SJCRH30 (cell line): ENCODE data around the gene NAA35. TPM values are rescaled to one million over a fixed set of nuclear protein-coding genes. Genes with fewer than 3 reads are reported as not detected.

Source experiments
- DNase-seq, 2 experiments: peaks; one replicate each; pipeline ENCODE4 v3.0.0-alpha.2; 2015 to 2020
- H3K27ac ChIP-seq: fragments of 250-450 bp; sonication (Bioruptor Pico); 2 replicates; pipeline ENCODE4 v1.5.1; 2020; ENCODE audit warnings: mild to moderate bottlenecking, moderate library complexity
- H3K27me3 ChIP-seq: fragments of 250-450 bp; sonication (Bioruptor Pico); 2 replicates; pipeline ENCODE4 v1.5.1; 2020; ENCODE audit warnings: mild to moderate bottlenecking, moderate library complexity
- H3K36me3 ChIP-seq: fragments of 250-450 bp; sonication (Bioruptor Pico); 2 replicates; pipeline ENCODE4 v1.5.1; 2020; ENCODE audit warnings: mild to moderate bottlenecking, moderate library complexity
- H3K4me1 ChIP-seq: fragments of 250-450 bp; sonication (Bioruptor Pico); 2 replicates; pipeline ENCODE4 v1.5.1; 2020; ENCODE audit warnings: mild to moderate bottlenecking, moderate library complexity
- H3K4me3 ChIP-seq: fragments of 250-450 bp; sonication (Bioruptor Pico); 2 replicates; pipeline ENCODE4 v1.5.1; 2020; ENCODE audit warnings: mild to moderate bottlenecking, moderate library complexity
- H3K9me3 ChIP-seq: fragments of 250-450 bp; sonication (Bioruptor Pico); replicated peaks from 2 replicates; pipeline ENCODE4 v1.5.1; 2020; ENCODE audit warnings: mild to moderate bottlenecking, moderate library complexity
- total RNA-seq: library from RNA; depleted of rRNA; stranded (reverse); fragments of >200 nt; shearing (Covaris generic); gene quantifications from 2 replicates; pipeline ENCODE4 v1.2.3, GENCODE V29; 2014; rRNA removed

NAA35 gene
- 41.3 and 44.0 TPM in 2 replicates for total RNA-seq

DNA sequence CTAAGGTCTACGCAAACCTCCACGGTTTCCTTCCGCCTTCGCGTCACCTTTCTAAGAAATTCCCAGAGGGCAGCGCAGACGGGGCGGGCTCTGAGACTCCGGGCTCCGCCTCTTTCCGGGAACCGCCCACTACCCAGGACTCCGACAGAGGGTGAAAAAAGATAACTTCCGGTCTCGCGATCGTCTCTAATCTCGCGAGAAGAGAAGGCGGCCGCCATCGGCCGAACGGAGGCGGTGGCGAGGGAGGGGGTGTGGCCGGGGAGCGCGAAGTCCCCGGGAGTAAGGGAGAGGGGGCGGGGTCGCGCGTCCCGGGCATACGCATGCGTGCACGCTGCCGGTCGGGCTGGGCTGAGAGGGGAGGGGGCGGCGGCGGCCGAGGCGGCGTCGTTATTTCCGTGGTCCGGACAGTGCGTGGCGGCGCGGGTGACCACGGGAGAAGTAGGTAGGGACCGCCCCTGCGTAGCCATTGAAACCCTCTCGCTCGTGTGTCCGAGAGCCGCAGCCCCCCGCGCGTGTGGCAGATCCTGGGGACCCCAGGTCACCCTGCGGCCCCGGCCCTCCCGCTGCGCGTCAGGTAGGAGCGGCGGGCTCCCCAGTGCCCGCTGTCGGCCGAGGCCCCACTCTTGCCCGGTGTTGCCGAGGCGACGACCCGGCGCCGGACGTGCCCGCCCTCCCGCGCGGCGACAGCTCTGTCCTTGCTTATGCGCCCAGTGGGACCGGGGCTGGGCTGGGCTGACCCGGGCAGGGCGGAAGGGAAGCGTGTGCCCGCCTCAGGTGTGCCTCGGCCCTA lies at the start of gene NAA35:
TSS of gene NAA35 (plus strand) at position 315 of the 790 bp plus-strand sequence. CDS start 1,014 bp downstream, outside the sequence.
- H3K27ac ChIP-seq: peak within 1 kb of the TSS; percentile 65
- H3K27me3 ChIP-seq: no peaks in the 10 kb centered on the region
- peak; percentile 99 for DNase-seq
- H3K4me3 ChIP-seq: peak within 1 kb of the TSS; percentile 95
- peaks cover 7% of the 10 kb centered on the region for H3K4me1 ChIP-seq
- peaks cover 20% of the 10 kb centered on the region for H3K36me3 ChIP-seq
- H3K9me3 ChIP-seq: no peaks in the 10 kb centered on the region

DNA sequence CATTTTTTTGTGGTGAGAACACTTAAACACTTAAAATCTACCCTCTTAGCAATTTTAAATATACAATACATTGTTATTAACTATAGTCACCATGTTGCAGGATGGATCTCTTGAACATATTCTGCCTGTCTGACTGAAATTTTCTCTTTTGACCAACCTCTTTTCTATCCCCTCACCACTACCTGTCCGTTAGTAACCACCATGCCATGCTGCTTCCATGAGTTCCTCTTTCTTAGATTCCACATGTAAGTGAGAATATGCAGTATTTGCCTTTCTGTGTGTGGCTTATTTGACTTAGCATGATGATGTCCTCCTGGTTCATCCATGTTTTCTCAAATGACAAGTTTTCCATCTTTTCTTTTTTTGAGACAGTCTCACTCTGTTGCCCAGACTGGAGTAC lies 48.5 kb upstream of the NAA35 start:
- Histone ChIP-seq H3K27me3 (no peaks in the 10 kb centered on the region), H3K4me3 (no peak overlapping the region), H3K36me3 (no peaks in the 10 kb centered on the region), H3K4me1 (no peaks in the 10 kb centered on the region), H3K27ac (no peak overlapping the region), H3K9me3 (no peaks in the 10 kb centered on the region)
- DNase-seq: no peak

DNA sequence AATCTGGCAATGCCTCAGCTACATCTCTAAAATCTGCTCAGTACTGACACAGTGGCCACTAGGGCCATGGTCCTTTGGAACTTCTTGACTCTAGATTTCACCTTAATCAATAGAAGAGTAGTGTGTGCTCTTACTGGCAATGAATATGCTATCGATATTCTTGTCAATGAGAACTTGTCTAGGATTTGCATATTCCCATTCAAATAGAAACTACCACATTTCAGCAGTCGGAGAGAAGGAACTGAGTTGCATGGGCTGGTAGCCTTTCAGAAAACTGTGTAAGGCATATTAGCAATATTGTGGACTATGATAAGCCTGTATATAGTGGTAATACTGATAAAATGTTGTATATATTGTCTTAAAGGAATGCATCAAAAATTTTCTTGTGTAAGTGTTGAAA lies 45.3 kb upstream of the NAA35 start:
- no peak for DNase-seq
- Histone ChIP-seq H3K4me1 (no peaks in the 10 kb centered on the region), H3K4me3 (no peak overlapping the region), H3K27ac (no peak overlapping the region), H3K9me3 (no peaks in the 10 kb centered on the region), H3K27me3 (no peaks in the 10 kb centered on the region), H3K36me3 (no peaks in the 10 kb centered on the region)

- H3K9me3 ChIP-seq: no peaks in the 10 kb centered on the region
- no peaks in the 10 kb centered on the region for H3K27me3 ChIP-seq
- H3K4me1 ChIP-seq: no peaks in the 10 kb centered on the region
- DNase-seq: no peak
- no peak overlapping the region for H3K4me3 ChIP-seq
- H3K36me3 ChIP-seq: no peaks in the 10 kb centered on the region
- no peak overlapping the region for H3K27ac ChIP-seq
Measured at GRCh38 chr9:85897848-85898247, 43.1 kb upstream of the NAA35 start.

DNA sequence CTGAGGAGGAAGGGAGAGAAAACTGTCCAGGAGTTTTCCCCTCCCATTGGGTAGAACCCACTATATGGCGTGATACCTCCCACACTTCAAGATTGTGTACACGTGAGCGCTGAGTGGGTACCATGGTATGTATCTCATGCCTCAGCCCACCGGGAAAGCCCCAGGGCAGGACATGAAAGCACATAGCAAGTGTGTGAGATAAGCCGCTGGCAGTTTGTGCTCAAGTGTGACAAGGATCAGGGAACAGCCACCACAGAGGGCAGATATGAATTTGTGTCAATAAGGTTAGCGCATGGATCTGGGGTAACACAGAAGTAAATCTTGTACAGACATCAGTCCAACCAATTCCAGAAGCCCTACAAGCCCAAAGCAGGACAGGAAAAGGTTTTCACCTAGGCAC lies 42.6 kb upstream of the NAA35 start:
- no peak for DNase-seq
- H3K27me3 ChIP-seq: no peaks in the 10 kb centered on the region
- H3K27ac ChIP-seq: no peak overlapping the region
- no peak overlapping the region for H3K4me3 ChIP-seq
- H3K9me3 ChIP-seq: no peaks in the 10 kb centered on the region
- H3K4me1 ChIP-seq: no peaks in the 10 kb centered on the region
- H3K36me3 ChIP-seq: no peaks in the 10 kb centered on the region

DNA sequence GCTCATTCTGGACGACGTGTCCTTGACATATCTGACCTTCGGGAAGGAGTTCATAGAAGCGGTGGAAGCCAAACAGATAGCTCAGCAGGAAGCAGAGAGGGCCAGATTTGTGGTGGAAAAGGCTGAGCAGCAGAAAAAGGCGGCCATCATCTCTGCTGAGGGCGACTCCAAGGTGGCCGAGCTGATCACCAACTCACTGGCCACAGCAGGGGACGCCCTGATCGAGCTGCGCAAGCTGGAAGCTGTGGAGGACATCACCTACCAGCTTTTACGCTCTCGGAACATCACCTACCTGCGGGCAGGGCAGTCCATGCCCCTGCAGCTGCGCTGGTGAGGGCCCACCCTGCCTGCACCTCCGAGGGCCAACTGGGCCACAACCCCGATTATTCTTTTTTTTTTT lies 41.6 kb upstream of the NAA35 start:
- Histone ChIP-seq H3K4me1 (no peaks in the 10 kb centered on the region), H3K4me3 (no peak overlapping the region), H3K36me3 (no peaks in the 10 kb centered on the region), H3K27ac (no peak overlapping the region), H3K9me3 (no peaks in the 10 kb centered on the region), H3K27me3 (no peaks in the 10 kb centered on the region)
- no peak for DNase-seq

GRCh38 chr9:85900504-85901201 lies 40.3 kb upstream of the NAA35 start:
- Histone ChIP-seq H3K4me3 (no peak overlapping the region), H3K27ac (no peak overlapping the region), H3K36me3 (no peaks in the 10 kb centered on the region), H3K4me1 (no peaks in the 10 kb centered on the region), H3K9me3 (no peaks in the 10 kb centered on the region), H3K27me3 (no peaks in the 10 kb centered on the region)
- peak; percentile 21 to 53 for DNase-seq

DNA sequence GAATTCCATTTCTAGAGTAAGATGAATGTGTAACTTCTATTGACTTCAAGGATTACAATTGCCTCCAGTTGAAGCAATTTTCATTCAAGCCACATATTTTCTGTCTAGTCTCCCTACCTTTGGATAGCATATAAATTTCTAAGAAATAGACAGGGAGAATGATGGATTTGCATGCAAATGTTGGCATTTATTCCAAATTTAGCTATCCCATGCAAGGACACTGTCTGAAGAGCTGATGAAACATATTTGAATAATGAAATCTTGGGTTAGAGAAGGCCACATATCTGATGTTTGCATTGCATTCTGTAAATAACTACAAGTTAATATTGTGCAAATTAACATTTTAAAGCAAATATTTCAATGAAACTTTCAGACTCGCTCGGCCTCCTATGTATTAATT lies 36.0 kb upstream of the NAA35 start:
- Histone ChIP-seq H3K36me3 (no peaks in the 10 kb centered on the region), H3K9me3 (no peaks in the 10 kb centered on the region), H3K27me3 (no peaks in the 10 kb centered on the region), H3K4me1 (peaks cover 5% of the 10 kb centered on the region; the same call in 1 of the 2 replicates), H3K27ac (no peak overlapping the region), H3K4me3 (no peak overlapping the region)
- no peak for DNase-seq

- Histone ChIP-seq H3K9me3 (no peaks in the 10 kb centered on the region), H3K36me3 (no peaks in the 10 kb centered on the region), H3K27me3 (no peaks in the 10 kb centered on the region), H3K27ac (no peak overlapping the region), H3K4me3 (no peak overlapping the region), H3K4me1 (peaks cover 5% of the 10 kb centered on the region; the same call in 1 of the 2 replicates)
- no peak for DNase-seq
Measured at GRCh38 chr9:85905957-85906356, 35.0 kb upstream of the NAA35 start.

DNA sequence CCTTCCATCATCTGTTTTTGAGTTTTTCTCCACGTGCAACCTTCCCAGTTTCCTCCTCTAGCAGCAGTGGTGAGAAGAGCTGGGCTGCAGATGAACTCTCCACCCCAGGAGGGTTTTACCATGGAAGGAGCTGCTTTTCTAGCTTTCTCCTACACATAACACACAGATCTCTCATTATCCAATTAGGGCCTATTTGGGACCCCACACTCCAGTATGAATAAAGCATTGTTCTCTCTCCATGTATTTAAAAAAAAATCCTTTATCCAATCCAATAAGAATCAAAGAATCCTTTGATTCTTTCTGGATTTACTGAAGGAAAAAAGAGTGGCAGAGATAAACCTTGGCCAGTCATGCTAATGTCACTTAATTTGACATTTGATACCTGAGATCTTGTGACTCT lies 31.6 kb upstream of the NAA35 start:
- no peak overlapping the region for H3K4me3 ChIP-seq
- no peaks in the 10 kb centered on the region for H3K27me3 ChIP-seq
- peak in 1 of 2 experiments; percentile 18 for DNase-seq
- H3K4me1 ChIP-seq: peaks cover 5% of the 10 kb centered on the region; the same call in 1 of the 2 replicates
- no peaks in the 10 kb centered on the region for H3K36me3 ChIP-seq
- H3K27ac ChIP-seq: no peak overlapping the region
- no peaks in the 10 kb centered on the region for H3K9me3 ChIP-seq

DNA sequence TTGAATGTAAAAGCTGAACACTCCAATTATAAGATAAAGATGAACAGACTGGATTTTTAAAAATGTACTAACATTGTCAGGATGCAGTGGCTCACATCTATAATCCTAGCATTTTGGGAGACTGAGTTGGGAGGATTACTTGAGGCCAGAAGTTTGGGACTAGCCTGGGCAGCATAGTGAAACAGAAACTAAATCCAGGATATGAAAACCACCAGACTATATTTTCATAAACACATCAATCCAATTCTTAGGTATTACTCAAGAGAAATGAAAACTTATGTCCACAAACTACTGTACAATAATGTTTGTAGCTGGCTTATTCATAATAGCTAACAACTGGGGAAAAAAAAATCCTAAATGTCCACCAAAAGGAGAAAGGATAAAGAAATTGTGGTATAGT lies 26.8 kb upstream of the NAA35 start:
- Histone ChIP-seq H3K4me3 (no peak overlapping the region), H3K9me3 (no peaks in the 10 kb centered on the region), H3K36me3 (no peaks in the 10 kb centered on the region), H3K27me3 (no peaks in the 10 kb centered on the region), H3K27ac (no peak overlapping the region), H3K4me1 (peaks cover 5% of the 10 kb centered on the region; the same call in 1 of the 2 replicates)
- DNase-seq: no peak

- no peak overlapping the region for H3K27ac ChIP-seq
- no peak overlapping the region for H3K4me3 ChIP-seq
- H3K4me1 ChIP-seq: no peaks in the 10 kb centered on the region
- no peaks in the 10 kb centered on the region for H3K27me3 ChIP-seq
- no peaks in the 10 kb centered on the region for H3K9me3 ChIP-seq
- H3K36me3 ChIP-seq: no peaks in the 10 kb centered on the region
- no peak for DNase-seq
Measured at GRCh38 chr9:85917756-85918155, 23.2 kb upstream of the NAA35 start.

DNA sequence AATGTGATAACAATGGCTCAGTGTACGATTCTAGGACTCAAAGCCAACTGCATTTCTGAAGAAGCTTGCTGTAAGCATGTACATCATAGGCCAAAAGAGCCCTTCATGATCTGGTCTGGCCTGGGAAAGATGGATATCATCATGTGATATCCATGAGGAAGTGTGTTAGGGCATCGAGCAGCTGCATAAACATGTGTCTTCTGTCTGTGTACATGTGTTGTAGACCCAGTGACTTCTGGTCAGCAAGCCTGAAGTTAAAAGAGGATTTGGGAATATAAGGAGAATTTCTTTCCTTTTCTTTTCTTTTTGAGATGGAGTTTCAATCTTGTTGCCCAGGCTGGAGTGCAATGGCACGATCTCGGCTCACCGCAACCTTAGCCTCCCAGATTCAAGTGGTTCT lies 15.5 kb upstream of the NAA35 start:
- no peaks in the 10 kb centered on the region for H3K27me3 ChIP-seq
- H3K9me3 ChIP-seq: no peaks in the 10 kb centered on the region
- no peaks in the 10 kb centered on the region for H3K4me1 ChIP-seq
- H3K36me3 ChIP-seq: no peaks in the 10 kb centered on the region
- H3K4me3 ChIP-seq: no peak overlapping the region
- DNase-seq: no peak
- no peak overlapping the region for H3K27ac ChIP-seq

DNA sequence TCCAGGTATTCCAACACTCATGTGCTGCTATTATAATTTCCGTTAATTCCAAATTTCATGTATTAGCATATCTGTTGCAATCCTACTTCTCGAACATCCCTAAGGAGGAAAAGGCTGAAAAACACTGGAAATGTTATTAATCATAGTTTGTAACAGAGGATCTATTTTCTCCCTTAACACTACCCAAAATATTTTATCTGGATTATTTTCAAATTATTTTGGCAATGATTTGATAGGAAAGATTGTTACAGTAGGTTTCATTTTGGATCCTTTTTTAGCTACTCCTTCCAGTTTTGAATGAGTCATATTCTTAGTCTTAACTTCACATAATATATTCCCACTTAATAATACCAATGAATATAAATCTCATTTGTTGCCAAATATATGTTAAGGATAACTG lies 13.9 kb upstream of the NAA35 start:
- Histone ChIP-seq H3K4me3 (no peak overlapping the region), H3K4me1 (no peaks in the 10 kb centered on the region), H3K27me3 (no peaks in the 10 kb centered on the region), H3K9me3 (no peaks in the 10 kb centered on the region), H3K27ac (no peak overlapping the region), H3K36me3 (no peaks in the 10 kb centered on the region)
- no peak for DNase-seq

- no peak for DNase-seq
- H3K4me1 ChIP-seq: no peaks in the 10 kb centered on the region
- H3K27ac ChIP-seq: no peak overlapping the region
- no peak overlapping the region for H3K4me3 ChIP-seq
- no peaks in the 10 kb centered on the region for H3K36me3 ChIP-seq
- H3K9me3 ChIP-seq: no peaks in the 10 kb centered on the region
- H3K27me3 ChIP-seq: no peaks in the 10 kb centered on the region
Measured at GRCh38 chr9:85931495-85931894, 9.5 kb upstream of the NAA35 start.
